K562 (cell line): ENCODE data around the gene EGR1. TPM values are rescaled to one million over a fixed set of nuclear protein-coding genes. Genes with fewer than 3 reads are reported as not detected.

Experiments used
- BCOR ChIP-seq: fragments of 450-650 bp; IDR thresholded peaks from 2 replicates; pipeline ENCODE4 v1.6.1; 2016
- CSDE1 ChIP-seq, 2 experiments: fragments of 450-650 bp; IDR thresholded peaks; 2 replicates each; pipeline ENCODE4 v1.6.1; 2016; ENCODE audit warnings: mild to moderate bottlenecking in 1 of 2
- ETV6 ChIP-seq, 3 experiments: fragments of 150-350 bp in 1 of 3; sonication (generic) in 1 of 3; formaldehyde crosslinking in 1 of 3; IDR thresholded peaks; 2 replicates each; pipeline versions ENCODE4 v1.6.1 to v1.8.0; 2014 to 2022; ENCODE audit warnings: borderline replicate concordance in 2 of 3, low read depth in 2 of 3, antibody characterized with exemption in 1 of 3, low read length in 1 of 3, mild to moderate bottlenecking in 1 of 3, missing genetic modification reagents in 1 of 3
- GTF2F1 ChIP-seq: IDR thresholded peaks from 2 replicates; pipeline ENCODE4 v1.6.1; 2011; ENCODE audit warnings: low read depth, low read length, improper control_type of control experiment
- HDGF ChIP-seq: fragments of 450-650 bp; IDR thresholded peaks from 2 replicates; pipeline ENCODE4 v1.6.1; 2016
- HMGN3 ChIP-seq: IDR thresholded peaks from 2 replicates; pipeline ENCODE4 v1.6.1; 2011; ENCODE audit warnings: borderline replicate concordance, low read depth, mild to moderate bottlenecking, mixed read lengths, low read length; ENCODE audit not compliant: insufficient read length; ENCODE audit errors: extremely low read depth
- MAZ ChIP-seq, 2 experiments: fragments of 450-650 bp in 1 of 2; sonication (generic) in 1 of 2; formaldehyde crosslinking; IDR thresholded peaks in 1 of 2; conservative IDR thresholded peaks in 1 of 2; 2 replicates each; pipeline versions ENCODE4 v1.4.0 to v1.5.0; 2020; ENCODE audit warnings: mild to moderate bottlenecking in 1 of 2, missing genetic modification reagents in 1 of 2
- NFE2L1 ChIP-seq: fragments of 450-650 bp; IDR thresholded peaks from 2 replicates; pipeline ENCODE4 v1.6.1; 2016; ENCODE audit warnings: missing genetic modification characterization, low read depth, mild to moderate bottlenecking, missing compliant biosample characterization, moderate library complexity, borderline replicate concordance
- POLR2B ChIP-seq: fragments of 450-650 bp; IDR thresholded peaks from 2 replicates; pipeline ENCODE4 v1.6.1; 2018; ENCODE audit warnings: low read depth; ENCODE audit not compliant: partially characterized antibody
- RBM17 ChIP-seq: fragments of 200-400 bp; formaldehyde crosslinking; IDR thresholded peaks from 2 replicates; pipeline ENCODE4 v1.6.1; 2017; ENCODE audit warnings: low read depth, mild to moderate bottlenecking, low read length, borderline replicate concordance
- SIN3B ChIP-seq: fragments of 450-650 bp; IDR thresholded peaks from 2 replicates; pipeline ENCODE4 v1.6.1; 2017; ENCODE audit warnings: low read depth, mild to moderate bottlenecking, moderate library complexity
- SMARCA5 ChIP-seq: fragments of 450-650 bp; IDR thresholded peaks from 2 replicates; pipeline ENCODE4 v1.6.1; 2016
- ZBED1 ChIP-seq: IDR thresholded peaks from 2 replicates; pipeline ENCODE4 v1.6.1; 2014
- ZNF717 ChIP-seq: fragments of 250-450 bp; sonication (Bioruptor Pico); IDR thresholded peaks from 2 replicates; pipeline ENCODE4 v1.5.0; 2021
- polyA plus RNA-seq, 8 experiments: library from polyadenylated mRNA; depleted of rRNA in 4 of 8; stranded (reverse) in 5 of 8; unstranded in 3 of 8; fragments of >200 nt; fragmentation: Nextera tagmentation in 2 of 8; fragmentation: Illumina TruSeq in 1 of 8; extraction: Ambion mirVana in 2 of 8; extraction: Trizol in 1 of 8; gene quantifications; 2 replicates each; pipeline versions ENCODE4 v1.2.1 to v1.2.3, GENCODE V29; 2011 to 2014; ENCODE audit warnings: inconsistent platforms in 1 of 8, missing spikeins in 1 of 8
- total RNA-seq, 7 experiments: library from RNA; depleted of rRNA in 6 of 7; stranded (reverse); fragments of >200 nt in 6 of 7; fragmentation: Illumina TruSeq in 2 of 7; extraction: Trizol in 2 of 7; gene quantifications; 2 replicates each; pipeline versions ENCODE4 v1.2.1 to v1.2.3, GENCODE V29; 2011 to 2021; ENCODE audit warnings: low replicate concordance in 1 of 7
- TF ChIP-seq, protein P1 (sequence below): sonication (generic); formaldehyde crosslinking; IDR thresholded peaks from 2 replicates; pipeline ENCODE4 v1.8.1; 2022; ENCODE audit warnings: missing genetic modification reagents
- TF ChIP-seq, protein P2 (sequence below): fragments of 250-450 bp; sonication (Bioruptor Pico); IDR thresholded peaks from 2 replicates; pipeline ENCODE4 v1.8.0; 2021; ENCODE audit warnings: moderate library complexity, mild to moderate bottlenecking, inconsistent platforms
- TF ChIP-seq, protein P3 (sequence below): fragments of 450-650 bp; formaldehyde crosslinking; IDR thresholded peaks from 2 replicates; pipeline ENCODE4 v1.4.0; 2020; ENCODE audit warnings: mild to moderate bottlenecking, moderate library complexity
- TF ChIP-seq, protein P4 (sequence below): fragments of 450-650 bp; IDR thresholded peaks from 2 replicates; pipeline ENCODE4 v1.6.1; 2017; ENCODE audit warnings: mild to moderate bottlenecking, moderate library complexity
- TF ChIP-seq, protein P5 (sequence below), 3 experiments: IDR thresholded peaks in 2 of 3; conservative IDR thresholded peaks in 1 of 3; 2 replicates each; pipeline ENCODE4 v1.5.1; 2011 to 2012; ENCODE audit warnings: low read length in 3 of 3, mild to moderate bottlenecking in 3 of 3, control low read depth in 2 of 3, improper control_type of control experiment in 1 of 3, inconsistent platforms in 1 of 3, low read depth in 1 of 3, mixed read lengths in 1 of 3, moderate library complexity in 1 of 3; ENCODE audit not compliant: insufficient read depth in 2 of 3

Gene EGR1
- total and polyA plus RNA-seq, 9 of the 15 experiments (the other 6 are each of a cell fraction or from before 2014, with no cell fraction given): 1.3 to 132 (median 21.5) TPM

DNA sequence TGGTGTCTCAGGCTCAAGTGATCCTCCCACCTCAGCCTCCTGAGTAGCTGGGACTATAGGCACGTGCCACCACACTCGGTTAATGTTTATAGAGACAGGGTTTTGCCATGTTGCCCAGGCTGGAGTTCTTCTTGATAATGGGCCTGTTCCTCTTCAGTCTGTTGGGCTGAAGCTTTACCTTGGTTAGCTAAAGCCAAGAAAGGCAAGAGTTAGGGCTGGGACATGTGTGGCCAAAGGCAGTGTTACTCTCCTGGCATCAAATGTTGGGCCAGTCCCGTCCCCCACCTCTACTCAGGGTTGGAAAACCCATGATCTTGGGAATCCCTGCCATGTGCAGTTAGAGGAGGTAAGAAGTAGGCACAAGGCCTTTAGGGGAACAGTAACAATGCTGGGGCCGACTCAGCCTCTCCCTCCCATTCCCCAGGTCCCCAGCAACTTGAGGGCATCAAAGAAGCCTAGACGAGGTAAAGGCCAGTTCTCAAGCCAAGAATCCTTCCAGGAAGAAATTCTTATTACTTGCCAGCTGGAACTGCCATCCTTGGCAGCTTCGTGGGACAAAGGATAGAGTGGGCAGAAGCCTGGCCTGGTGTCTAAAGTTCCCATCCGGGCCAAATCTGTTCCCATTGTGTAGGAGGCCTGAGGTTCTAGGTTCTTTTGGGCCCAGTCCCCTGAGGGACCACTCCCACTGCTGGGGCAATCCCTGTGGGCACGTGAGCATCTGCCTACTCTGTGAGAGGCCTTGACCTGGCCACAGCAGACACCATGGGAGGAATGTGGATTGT lies 4.5 kb downstream of the EGR1 start (continued):
- TF ChIP-seq, protein P1, sequence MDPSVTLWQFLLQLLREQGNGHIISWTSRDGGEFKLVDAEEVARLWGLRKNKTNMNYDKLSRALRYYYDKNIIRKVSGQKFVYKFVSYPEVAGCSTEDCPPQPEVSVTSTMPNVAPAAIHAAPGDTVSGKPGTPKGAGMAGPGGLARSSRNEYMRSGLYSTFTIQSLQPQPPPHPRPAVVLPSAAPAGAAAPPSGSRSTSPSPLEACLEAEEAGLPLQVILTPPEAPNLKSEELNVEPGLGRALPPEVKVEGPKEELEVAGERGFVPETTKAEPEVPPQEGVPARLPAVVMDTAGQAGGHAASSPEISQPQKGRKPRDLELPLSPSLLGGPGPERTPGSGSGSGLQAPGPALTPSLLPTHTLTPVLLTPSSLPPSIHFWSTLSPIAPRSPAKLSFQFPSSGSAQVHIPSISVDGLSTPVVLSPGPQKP (CRISPR knock-in tag): no peak
- TF ChIP-seq GTF2F1 (no peak; the same call in 1 of the 2 replicates), ZBED1 (no peak), RBM17 (no peak; the same call in 1 of the 2 replicates), ZNF717 (peak; percentile 89), HMGN3 (peak; percentile 24), ETV6 (IDR thresholded peaks at IDR 0.05; ENCODE audit: borderline replicate concordance in 1 of 2, low read depth in 2 of 2, low read length in 1 of 2) (peak in 1 of 2 experiments; percentile 44; a peak in 1 of 4 replicates), ETV6 (CRISPR knock-in tag; IDR thresholded peaks at IDR 0.05; ENCODE audit: borderline replicate concordance) (0 out of 2 replicates have a peak, but pooled peaks have one; percentile 25), MAZ (CRISPR knock-in tag; conservative IDR thresholded peaks at IDR 0.05 in 1 of 2, IDR thresholded peaks at IDR 0.05 in 1 of 2) (peak in 1 of 2 experiments; percentile 69; a peak in 2 of 4 replicates), CSDE1 (IDR thresholded peaks at IDR 0.05) (no peak), HDGF (no peak), SMARCA5 (no peak), SIN3B (no peak), POLR2B (peak; percentile 94), NFE2L1 (tag) (no peak), BCOR (no peak)
- TF ChIP-seq, protein P2, sequence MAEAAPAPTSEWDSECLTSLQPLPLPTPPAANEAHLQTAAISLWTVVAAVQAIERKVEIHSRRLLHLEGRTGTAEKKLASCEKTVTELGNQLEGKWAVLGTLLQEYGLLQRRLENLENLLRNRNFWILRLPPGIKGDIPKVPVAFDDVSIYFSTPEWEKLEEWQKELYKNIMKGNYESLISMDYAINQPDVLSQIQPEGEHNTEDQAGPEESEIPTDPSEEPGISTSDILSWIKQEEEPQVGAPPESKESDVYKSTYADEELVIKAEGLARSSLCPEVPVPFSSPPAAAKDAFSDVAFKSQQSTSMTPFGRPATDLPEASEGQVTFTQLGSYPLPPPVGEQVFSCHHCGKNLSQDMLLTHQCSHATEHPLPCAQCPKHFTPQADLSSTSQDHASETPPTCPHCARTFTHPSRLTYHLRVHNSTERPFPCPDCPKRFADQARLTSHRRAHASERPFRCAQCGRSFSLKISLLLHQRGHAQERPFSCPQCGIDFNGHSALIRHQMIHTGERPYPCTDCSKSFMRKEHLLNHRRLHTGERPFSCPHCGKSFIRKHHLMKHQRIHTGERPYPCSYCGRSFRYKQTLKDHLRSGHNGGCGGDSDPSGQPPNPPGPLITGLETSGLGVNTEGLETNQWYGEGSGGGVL (CRISPR knock-in tag): no peak
- TF ChIP-seq, protein P3, sequence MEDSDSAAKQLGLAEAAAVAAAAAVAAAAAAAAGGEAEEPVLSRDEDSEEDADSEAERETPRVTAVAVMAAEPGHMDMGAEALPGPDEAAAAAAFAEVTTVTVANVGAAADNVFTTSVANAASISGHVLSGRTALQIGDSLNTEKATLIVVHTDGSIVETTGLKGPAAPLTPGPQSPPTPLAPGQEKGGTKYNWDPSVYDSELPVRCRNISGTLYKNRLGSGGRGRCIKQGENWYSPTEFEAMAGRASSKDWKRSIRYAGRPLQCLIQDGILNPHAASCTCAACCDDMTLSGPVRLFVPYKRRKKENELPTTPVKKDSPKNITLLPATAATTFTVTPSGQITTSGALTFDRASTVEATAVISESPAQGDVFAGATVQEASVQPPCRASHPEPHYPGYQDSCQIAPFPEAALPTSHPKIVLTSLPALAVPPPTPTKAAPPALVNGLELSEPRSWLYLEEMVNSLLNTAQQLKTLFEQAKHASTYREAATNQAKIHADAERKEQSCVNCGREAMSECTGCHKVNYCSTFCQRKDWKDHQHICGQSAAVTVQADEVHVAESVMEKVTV (CRISPR knock-in tag): no peak
- TF ChIP-seq, protein P4, sequence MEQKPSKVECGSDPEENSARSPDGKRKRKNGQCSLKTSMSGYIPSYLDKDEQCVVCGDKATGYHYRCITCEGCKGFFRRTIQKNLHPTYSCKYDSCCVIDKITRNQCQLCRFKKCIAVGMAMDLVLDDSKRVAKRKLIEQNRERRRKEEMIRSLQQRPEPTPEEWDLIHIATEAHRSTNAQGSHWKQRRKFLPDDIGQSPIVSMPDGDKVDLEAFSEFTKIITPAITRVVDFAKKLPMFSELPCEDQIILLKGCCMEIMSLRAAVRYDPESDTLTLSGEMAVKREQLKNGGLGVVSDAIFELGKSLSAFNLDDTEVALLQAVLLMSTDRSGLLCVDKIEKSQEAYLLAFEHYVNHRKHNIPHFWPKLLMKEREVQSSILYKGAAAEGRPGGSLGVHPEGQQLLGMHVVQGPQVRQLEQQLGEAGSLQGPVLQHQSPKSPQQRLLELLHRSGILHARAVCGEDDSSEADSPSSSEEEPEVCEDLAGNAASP: no peak
- TF ChIP-seq, protein P5, sequence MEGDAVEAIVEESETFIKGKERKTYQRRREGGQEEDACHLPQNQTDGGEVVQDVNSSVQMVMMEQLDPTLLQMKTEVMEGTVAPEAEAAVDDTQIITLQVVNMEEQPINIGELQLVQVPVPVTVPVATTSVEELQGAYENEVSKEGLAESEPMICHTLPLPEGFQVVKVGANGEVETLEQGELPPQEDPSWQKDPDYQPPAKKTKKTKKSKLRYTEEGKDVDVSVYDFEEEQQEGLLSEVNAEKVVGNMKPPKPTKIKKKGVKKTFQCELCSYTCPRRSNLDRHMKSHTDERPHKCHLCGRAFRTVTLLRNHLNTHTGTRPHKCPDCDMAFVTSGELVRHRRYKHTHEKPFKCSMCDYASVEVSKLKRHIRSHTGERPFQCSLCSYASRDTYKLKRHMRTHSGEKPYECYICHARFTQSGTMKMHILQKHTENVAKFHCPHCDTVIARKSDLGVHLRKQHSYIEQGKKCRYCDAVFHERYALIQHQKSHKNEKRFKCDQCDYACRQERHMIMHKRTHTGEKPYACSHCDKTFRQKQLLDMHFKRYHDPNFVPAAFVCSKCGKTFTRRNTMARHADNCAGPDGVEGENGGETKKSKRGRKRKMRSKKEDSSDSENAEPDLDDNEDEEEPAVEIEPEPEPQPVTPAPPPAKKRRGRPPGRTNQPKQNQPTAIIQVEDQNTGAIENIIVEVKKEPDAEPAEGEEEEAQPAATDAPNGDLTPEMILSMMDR (IDR thresholded peaks at IDR 0.05 in 2 of 3, conservative IDR thresholded peaks at IDR 0.05 in 1 of 3; ENCODE audit: insufficient read depth in 2 of 3, low read depth in 1 of 3, low read length in 3 of 3): no peak
